Ovary (tissue), 9 donors: Measurements from ENCODE around the gene BHLHA15. TPM values are rescaled to one million over a fixed set of nuclear protein-coding genes. Genes with fewer than 3 reads are reported as not detected.

Experiments used
- DNase-seq, 5 donors: peaks; one replicate each; pipeline ENCODE4 v3.0.0-alpha.2; 2019 to 2020
- H3K27ac ChIP-seq, 2 donors: fragments of 200-600 bp; one replicate each; pipeline versions ENCODE4 v1.5.1 to v1.8.0; 2019 to 2022
- H3K27me3 ChIP-seq: fragments of 200-600 bp; one replicate; pipeline ENCODE4 v1.8.0; 2022
- H3K36me3 ChIP-seq: fragments of 200-600 bp; sonication (generic); one replicate; pipeline ENCODE4 v1.5.1; 2019
- H3K4me1 ChIP-seq: one replicate; pipeline ENCODE4 v1.8.1; 2013; ENCODE audit warnings: mild to moderate bottlenecking, moderate library complexity; ENCODE audit not compliant: insufficient read depth
- H3K4me3 ChIP-seq: fragments of 200-600 bp; sonication (generic); one replicate; pipeline ENCODE4 v1.5.1; 2017
- H3K9me3 ChIP-seq, 2 donors: fragments of 200-600 bp in 1 of 2; sonication (generic) in 1 of 2; one replicate each; pipeline versions ENCODE4 v1.5.1 to v1.8.1; 2013 to 2019; ENCODE audit warnings: mild to moderate bottlenecking in 1 of 2, moderate library complexity in 1 of 2
- EP300 ChIP-seq: sonication (generic); formaldehyde crosslinking; IDR thresholded peaks from one replicate; pipeline ENCODE4 v1.6.1; 2017; ENCODE audit warnings: antibody characterized with exemption
- POLR2A ChIP-seq: fragments of 450-650 bp; IDR thresholded peaks from one replicate; pipeline ENCODE4 v1.6.1; 2017; ENCODE audit warnings: antibody characterized with exemption, mild to moderate bottlenecking, moderate library complexity
- WGBS, 3 donors: extraction: QIAGEN DNeasy Blood & Tissue Kit in 1 of 3; methylation state at CpG; one replicate each; pipeline versions ENCODE4 v1.1.5 to v1.1.7; 2013 to 2017; 5-methylcytosine and 5-hydroxymethylcytosine counted together
- intact Hi-C, 4 donors: fragments of 100-400 bp; cut with DNase I; formaldehyde crosslinking; loops; one replicate each; pipeline versions ENCODE4 v1.11.0 to v1.15.1; 2022 to 2023
- polyA plus RNA-seq, 2 donors: library from polyadenylated mRNA; stranded (reverse); fragments of 200-250 nt in 1 of 2; fragments of 350-450 nt in 1 of 2; fragmentation: Illumina TruSeq in 1 of 2; extraction: RNeasy Lipid Tissue Mini Kit (QIAGEN cat#74804) in 1 of 2; gene quantifications; one replicate each; pipeline ENCODE4 v1.2.3, GENCODE V29; 2013 to 2014
- total RNA-seq, 7 donors: library from RNA; depleted of rRNA in 2 of 7; stranded (reverse); fragments of >200 nt in 2 of 7; fragmentation: NEBNext Ultra II Directional in 3 of 7; extraction: Animal tissue kit (Norgen Biotek cat#: 25700) in 3 of 7; gene quantifications; one replicate each; pipeline versions ENCODE4 v1.1.0 to v1.2.4, GENCODE V29; 2016 to 2023
- TF ChIP-seq, protein P1 (sequence below), 3 donors: fragments of 450-650 bp in 2 of 3; fragments of 200-600 bp in 1 of 3; IDR thresholded peaks; one replicate each; pipeline versions ENCODE4 v1.5.1 to v1.8.0; 2016 to 2022; ENCODE audit warnings: antibody characterized with exemption in 3 of 3, mild to moderate bottlenecking in 1 of 3
- donor health status: DM: no; HTN: no; CAD: no; lungs with moderate emphysema.
- donor health status: DM: no; HTN: no; CAD: no.
- donor health status: Bipolar disorder and iron deficiency.
- donor health status: DM: yes; HTN: yes; CAD: no.
- donor health status: DM: no; HTN: no; CAD: no.
- donor health status: DM: yes; HTN: yes; CAD: no.

The BHLHA15 gene
- total and polyA plus RNA-seq, 9 donors, result 0.34 to 0.54 TPM; not detected in 7

DNA sequence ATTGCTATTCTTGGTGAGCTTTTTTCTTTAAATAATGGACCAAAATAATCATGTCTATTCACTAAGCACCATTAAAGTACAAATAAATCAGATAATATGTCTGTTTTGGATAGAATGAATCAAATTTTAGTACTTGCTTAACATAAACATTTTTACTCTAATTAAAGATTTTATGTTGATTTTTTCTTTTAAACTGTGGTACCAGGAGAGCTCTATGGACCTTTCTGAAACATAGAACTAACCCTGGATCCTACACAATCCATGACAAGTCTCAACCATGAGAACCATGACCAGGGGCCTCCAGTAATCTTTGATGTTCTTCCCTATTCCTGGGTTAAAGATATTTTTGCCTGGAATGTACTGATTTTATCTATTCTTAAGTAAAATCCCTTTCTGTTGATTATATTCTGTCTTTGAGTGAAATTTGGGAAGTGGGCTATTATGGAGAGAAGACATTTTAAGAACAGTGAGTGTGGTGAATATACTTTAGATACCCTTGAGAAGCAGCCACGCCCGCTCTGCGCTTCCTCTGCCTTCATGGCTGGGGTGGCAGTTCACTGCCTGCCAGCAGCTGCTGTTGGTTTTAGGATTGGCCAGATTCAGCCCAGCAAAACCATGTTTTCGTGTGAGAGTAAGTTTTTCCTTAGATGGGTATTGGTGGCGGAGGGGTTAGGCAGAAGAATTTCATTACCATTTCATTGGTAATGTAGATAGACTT, 42.2 kb upstream of the BHLHA15 start:
- 95 to 96% (median 96%) methylated on average over 5 of the region's 5 CpGs for WGBS, 3 donors
- H3K4me3 ChIP-seq, result no peak overlapping the region
- no peaks in the 10 kb centered on the region for H3K9me3 ChIP-seq
- no peak overlapping the region for H3K27ac ChIP-seq
- H3K36me3 ChIP-seq, result no peaks in the 10 kb centered on the region
- no peaks in the 10 kb centered on the region for H3K27me3 ChIP-seq
- no peak for DNase-seq
- intact Hi-C loops, result loop anchor here (5.0 to 10.0 kb wide), 4 partner anchors 62 to 147 kb away; partner anchors contain the start of gene LMTK2 (in 3 of the 4)
- peaks cover 5% of the 10 kb centered on the region for H3K4me1 ChIP-seq
- no peak for TF ChIP-seq POLR2A
- TF ChIP-seq, protein P1, sequence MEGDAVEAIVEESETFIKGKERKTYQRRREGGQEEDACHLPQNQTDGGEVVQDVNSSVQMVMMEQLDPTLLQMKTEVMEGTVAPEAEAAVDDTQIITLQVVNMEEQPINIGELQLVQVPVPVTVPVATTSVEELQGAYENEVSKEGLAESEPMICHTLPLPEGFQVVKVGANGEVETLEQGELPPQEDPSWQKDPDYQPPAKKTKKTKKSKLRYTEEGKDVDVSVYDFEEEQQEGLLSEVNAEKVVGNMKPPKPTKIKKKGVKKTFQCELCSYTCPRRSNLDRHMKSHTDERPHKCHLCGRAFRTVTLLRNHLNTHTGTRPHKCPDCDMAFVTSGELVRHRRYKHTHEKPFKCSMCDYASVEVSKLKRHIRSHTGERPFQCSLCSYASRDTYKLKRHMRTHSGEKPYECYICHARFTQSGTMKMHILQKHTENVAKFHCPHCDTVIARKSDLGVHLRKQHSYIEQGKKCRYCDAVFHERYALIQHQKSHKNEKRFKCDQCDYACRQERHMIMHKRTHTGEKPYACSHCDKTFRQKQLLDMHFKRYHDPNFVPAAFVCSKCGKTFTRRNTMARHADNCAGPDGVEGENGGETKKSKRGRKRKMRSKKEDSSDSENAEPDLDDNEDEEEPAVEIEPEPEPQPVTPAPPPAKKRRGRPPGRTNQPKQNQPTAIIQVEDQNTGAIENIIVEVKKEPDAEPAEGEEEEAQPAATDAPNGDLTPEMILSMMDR (IDR thresholded peaks at IDR 0.05), result no peak

DNA sequence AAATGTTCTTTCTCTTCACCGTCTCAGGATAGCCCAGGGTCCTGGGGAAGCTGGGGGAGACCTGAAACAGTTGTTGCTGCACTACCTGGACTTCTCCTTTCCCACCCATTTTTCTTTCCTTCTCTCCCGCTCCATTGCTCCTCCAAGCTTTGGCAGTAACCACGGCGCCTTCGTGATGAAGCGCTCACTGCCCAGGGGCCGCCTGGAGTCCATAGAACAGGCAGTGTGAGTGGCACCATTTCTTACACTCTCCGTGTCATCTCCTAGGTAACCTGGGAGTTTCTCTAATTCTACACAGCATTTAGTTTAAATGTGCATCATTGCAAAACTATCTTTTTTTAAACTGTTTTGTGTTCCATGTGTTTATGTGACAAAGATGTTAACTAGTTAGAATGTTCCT, 40.3 kb upstream of the BHLHA15 start:
- Histone ChIP-seq H3K27me3 (no peaks in the 10 kb centered on the region), H3K36me3 (no peaks in the 10 kb centered on the region), H3K4me3 (no peak overlapping the region), H3K9me3 (no peaks in the 10 kb centered on the region), H3K4me1 (peaks cover 2% of the 10 kb centered on the region), H3K27ac (no peak overlapping the region)
- intact Hi-C loops, result no loop called here
- 90 to 93% (median 90%) methylated on average over 8 of the region's 8 CpGs for WGBS, 3 donors
- TF ChIP-seq, protein P1 (IDR thresholded peaks at IDR 0.05), result no peak
- TF ChIP-seq POLR2A, result no peak
- no peak for TF ChIP-seq EP300
- no peak for DNase-seq

DNA sequence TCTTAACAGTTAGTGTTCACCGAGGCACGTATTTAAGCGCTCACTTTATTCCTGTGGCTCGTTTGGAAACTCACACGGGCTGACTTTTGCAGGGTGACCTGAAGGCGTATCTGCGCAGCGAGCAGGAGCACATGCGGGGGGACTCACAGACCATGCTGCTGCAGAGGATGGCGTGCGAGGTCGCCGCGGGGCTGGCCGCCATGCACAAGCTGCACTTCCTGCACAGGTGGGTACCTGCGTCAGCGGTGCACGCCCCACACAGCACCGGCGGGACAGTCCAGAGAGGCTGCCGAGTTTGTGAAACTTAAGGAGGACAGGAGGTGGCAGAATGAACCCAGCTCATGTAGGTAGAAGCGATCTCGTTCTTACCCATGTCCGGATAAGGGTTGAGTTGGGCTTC, 39.8 kb upstream of the BHLHA15 start:
- Histone ChIP-seq H3K4me1 (no peaks in the 10 kb centered on the region), H3K4me3 (no peak overlapping the region), H3K27me3 (no peaks in the 10 kb centered on the region), H3K9me3 (no peaks in the 10 kb centered on the region), H3K36me3 (no peaks in the 10 kb centered on the region), H3K27ac (no peak overlapping the region)
- intact Hi-C loops, result no loop called here
- 94% methylated on average over 24 of the region's 24 CpGs for WGBS, 3 donors
- no peak for DNase-seq
- TF ChIP-seq EP300, result no peak

DNA sequence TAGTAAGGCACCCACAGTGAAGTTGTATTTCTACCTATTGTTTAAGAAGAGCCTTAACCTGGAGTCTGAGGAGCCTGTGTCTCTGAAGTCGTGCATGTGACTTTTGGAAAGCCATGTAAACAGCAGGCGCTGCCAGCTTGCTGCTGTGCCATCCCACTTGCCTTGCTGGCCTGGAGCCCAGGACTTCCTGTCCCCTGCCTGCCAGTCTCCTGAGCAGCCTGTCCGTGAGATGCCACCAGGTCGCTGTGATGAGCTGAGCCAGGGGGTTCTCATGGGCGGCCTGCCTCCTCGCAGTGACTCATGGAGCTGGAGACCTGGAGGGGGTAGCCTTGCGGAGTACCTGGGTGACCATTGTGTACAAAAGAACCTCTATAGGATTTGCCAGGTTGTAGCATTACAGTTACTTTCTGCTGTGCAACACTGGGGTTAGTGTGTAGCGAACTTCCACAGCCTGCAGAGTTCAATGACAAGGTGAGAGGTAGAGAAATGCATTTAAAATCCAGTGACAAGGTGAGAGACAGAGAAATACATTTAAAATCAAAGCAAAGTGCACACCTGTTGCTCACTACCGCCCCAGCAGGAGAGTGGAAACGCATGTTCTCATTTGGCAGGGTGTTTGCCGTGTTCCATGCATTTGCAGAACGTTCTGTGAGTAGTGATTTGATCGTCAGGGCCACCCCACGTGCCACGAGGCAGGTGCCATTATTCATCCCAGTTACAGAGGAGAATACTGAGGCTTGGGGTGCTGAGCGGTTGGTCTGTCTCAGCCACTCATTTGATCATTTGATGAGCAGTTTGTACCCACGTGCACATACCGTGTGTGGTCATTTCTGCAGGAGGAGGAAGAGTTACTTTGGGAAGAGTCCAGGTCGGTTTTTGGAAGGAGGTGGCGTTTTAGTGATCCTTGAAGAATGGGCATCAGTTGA, 36.6 kb upstream of the BHLHA15 start:
- no peaks in the 10 kb centered on the region for H3K4me1 ChIP-seq
- no peaks in the 10 kb centered on the region for H3K36me3 ChIP-seq
- no peaks in the 10 kb centered on the region for H3K9me3 ChIP-seq
- H3K27me3 ChIP-seq, result no peaks in the 10 kb centered on the region
- WGBS, 3 donors, result 88 to 91% (median 89%) methylated on average over 20 of the region's 20 CpGs
- no peak overlapping the region for H3K27ac ChIP-seq
- intact Hi-C loops, result no loop called here
- no peak for DNase-seq
- TF ChIP-seq EP300 (no peak), POLR2A (no peak)
- TF ChIP-seq, protein P1 (IDR thresholded peaks at IDR 0.05), result no peak
- H3K4me3 ChIP-seq, result no peak overlapping the region
